ENCODE measurements around the gene SLC25A11.
A peak's percentile ranks its signal among the peaks of the same experiment; 100 is the strongest.

Gene SLC25A11, protein sequence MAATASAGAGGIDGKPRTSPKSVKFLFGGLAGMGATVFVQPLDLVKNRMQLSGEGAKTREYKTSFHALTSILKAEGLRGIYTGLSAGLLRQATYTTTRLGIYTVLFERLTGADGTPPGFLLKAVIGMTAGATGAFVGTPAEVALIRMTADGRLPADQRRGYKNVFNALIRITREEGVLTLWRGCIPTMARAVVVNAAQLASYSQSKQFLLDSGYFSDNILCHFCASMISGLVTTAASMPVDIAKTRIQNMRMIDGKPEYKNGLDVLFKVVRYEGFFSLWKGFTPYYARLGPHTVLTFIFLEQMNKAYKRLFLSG

GRCh38 chr17:4939796-4940554, at the start of gene SLC25A11, which contains the start of gene RNF167:
Gene SLC25A11 (minus strand): TSS chr17:4940046. CDS start chr17:4939910, 136 bp downstream.
Gene RNF167 (plus strand): TSS chr17:4940268. CDS start chr17:4940910, 642 bp downstream.
- peak; percentile 100 for DNase-seq

DNA sequence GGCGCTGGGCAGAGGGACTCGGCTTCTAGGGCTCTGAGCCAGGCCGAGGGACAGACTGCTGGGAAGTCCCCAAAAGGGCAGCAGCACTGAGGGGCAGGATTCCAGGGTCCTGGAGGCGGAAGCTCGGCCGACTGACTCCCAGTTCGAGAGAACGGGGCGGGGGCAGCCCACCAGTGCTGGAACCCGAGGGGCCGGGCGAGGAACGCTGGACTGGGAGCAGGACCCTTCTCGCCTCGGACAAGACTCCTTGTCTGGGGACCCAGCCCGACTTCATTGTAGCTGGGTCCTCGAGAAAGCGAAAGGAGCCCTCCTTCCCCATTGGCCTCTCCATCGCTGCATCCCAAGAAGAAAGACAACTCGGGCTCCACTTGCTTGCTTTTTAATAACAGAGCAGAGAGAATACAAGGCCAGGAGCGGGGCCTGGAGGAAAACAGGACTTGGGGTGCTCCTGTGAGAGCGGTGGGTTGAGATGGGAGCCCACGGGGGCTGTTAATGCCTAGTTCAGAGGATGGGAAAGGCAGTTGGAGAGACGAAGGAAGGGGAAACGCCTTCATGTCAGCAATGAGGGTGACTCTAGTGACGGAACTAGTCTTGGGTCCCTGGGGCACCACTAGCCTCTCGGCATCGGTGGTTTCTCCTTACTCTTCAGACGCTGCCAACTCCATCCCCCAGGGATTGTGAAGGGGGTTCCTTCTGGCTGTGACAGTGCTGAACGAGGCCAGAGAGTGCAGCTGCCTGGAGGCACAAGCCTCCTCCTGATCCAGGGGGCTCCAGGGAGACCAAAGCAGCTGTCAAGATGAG, 48.1 kb upstream of the SLC25A11 start:
- no peak for DNase-seq

DNA sequence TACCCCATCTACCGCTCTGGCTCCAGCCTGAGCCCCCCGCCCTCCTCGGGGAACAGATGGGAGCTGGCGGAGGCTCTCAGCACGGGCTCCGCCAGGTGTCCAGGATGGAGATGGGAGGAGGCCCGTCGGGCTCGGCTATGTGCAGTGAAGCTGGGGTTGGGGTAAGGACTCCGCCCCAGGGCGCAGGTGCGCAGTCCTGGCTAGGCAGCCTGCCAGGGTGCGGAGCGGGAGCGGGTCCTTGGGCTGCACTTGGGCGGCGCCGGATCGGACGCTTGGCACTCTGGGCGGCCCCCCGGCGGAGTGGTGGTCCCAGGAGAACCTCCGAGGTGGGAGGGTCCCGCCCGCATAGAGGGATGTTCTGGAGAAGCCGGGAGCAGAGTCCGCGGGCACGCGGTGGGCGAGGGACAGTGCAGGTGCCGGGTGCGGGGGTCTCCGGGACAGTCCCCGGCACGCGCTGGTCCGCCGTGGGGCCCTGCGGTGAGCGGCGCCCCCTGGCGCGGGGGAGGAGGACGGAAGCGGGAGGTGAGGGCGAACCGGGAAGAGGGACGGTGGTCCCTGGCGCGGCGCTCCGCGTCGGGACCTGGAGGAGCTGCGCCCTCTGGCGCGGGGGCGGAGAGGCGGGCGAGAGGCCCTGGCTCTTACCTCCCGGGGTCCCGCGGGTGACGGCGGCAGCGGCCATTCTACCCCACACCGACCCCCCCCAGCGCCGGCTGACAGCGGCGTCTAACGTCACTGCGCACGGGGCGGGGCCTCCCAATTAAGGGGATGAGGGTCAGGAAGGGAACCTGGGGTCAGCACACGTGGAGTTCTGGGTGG, 47.3 kb upstream of the SLC25A11 start, which contains the start of gene CAMTA2:
Gene CAMTA2 (minus strand): TSS at position 725 of the 816 bp plus-strand sequence. CDS start 1,453 bp downstream, outside the sequence.
- peak; percentile 68 for DNase-seq

DNA sequence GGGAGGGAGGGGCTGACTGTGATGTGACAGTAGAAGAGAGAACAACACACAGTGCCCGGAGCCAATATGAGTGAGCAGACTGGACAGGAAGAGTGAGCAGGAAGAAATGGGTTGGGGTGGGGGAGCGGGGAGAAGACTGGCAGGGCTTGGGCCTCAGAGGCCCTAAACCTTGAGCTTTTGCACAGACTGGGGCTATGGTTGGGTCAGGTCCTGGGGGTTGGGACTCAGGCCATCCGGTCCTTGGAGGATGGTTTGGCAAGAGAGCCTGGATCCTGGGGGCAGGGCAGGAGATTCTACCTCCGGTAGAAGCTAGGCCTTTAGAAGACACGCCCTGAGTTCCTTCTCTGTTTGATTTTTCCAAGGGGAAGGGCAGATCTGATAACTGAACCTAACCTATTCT, 46.6 kb upstream of the SLC25A11 start:
- no peak for DNase-seq

- DNase-seq: no peak
Measured at GRCh38 chr17:4982305-4982704, 42.5 kb upstream of the SLC25A11 start.

DNA sequence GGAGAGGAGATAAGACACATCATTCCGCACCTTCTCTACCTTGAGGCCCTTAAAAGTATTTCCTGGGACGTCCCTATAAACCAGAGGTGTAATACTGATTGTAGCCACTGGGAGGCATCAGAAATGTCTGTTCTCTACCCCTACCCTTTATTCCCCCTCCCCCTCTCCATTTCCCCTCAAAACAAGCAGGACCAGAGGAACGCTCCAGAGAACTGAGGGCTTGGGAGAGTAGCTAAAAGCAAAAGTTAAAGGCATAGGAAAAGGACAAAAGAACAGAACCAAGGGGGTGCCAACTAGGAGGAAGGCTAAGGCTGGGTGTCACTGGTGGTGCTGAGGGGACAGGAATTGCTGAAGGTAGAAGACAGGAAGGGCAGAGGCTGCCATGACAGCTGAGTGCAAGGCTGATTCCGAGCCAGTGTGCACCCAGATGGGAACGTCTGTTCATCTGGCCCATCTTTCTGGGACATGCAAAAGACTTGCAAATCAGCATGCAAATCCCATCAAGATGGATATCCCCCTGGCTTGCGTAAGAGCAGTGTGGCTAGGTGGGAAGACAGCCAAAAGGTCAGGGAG, 40.9 kb upstream of the SLC25A11 start:
- DNase-seq: peak; percentile 33

- DNase-seq: no peak
Measured at GRCh38 chr17:4978726-4979125, 38.9 kb upstream of the SLC25A11 start.

GRCh38 chr17:4974115-4974670, 34.3 kb upstream of the SLC25A11 start:
- DNase-seq: no peak

GRCh38 chr17:4973256-4974114, 33.6 kb upstream of the SLC25A11 start:
- no peak for DNase-seq

DNA sequence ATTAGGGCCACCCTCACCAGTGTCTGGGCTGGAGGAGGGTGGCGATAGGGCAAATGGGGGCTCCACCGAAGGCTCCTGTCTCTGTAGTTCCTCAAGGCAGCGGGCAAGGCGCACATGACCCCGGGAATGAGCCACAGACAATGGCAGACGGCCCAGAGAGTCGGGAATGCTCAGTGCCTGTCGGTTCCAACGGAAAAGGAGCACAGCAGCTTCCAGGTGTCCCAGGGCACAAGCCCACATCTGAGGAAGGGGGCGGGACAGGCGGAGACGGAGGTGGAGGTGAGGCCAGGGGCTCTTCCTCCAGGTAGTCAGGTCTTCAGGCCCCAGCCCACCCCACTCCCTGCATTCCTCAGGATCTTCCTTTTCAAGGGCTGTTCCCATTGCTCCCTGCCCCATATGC, 32.9 kb upstream of the SLC25A11 start:
- no peak for DNase-seq

GRCh38 chr17:4972322-4972721, 32.5 kb upstream of the SLC25A11 start:
- no peak for DNase-seq

DNA sequence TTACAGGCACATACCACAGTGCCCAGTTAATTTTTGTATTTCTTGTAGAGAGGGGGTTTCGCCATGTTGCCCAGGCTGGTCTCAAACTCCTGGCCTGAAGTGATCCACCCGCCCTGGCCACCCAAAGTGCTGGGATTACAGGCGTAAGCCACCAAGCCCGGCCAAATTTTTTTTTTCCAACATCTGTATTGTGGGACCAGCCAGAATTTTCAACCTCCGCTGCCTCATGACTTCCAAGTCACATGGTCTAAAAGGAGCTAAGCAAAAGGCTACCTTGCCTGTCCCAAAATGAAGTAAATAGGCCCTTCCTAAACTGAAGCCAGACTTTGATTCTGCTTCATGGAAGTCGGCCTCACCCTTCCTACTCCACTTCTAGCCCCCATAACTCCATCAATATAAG, 32.0 kb upstream of the SLC25A11 start:
- DNase-seq: no peak

DNA sequence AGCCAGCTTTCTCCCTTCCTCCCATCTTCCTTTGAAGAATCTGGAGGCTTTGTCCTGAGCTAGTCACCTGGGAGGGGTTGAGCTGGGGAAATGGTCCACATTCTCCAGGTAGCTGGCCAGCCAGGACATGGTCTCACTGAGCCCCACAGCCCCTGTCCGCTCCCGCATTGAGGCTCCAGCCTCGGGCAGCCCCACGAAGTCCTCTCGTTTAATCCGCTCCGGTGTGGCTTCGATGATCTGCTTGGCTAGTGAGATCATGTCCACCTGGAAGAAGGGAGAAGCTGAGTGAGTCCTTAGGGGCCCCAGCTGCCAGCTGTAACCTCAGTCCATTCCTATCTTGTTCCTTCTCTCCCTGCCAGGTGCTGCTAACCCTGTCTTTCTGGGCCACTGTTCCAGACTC, 30.4 kb upstream of the SLC25A11 start:
- DNase-seq: no peak

DNA sequence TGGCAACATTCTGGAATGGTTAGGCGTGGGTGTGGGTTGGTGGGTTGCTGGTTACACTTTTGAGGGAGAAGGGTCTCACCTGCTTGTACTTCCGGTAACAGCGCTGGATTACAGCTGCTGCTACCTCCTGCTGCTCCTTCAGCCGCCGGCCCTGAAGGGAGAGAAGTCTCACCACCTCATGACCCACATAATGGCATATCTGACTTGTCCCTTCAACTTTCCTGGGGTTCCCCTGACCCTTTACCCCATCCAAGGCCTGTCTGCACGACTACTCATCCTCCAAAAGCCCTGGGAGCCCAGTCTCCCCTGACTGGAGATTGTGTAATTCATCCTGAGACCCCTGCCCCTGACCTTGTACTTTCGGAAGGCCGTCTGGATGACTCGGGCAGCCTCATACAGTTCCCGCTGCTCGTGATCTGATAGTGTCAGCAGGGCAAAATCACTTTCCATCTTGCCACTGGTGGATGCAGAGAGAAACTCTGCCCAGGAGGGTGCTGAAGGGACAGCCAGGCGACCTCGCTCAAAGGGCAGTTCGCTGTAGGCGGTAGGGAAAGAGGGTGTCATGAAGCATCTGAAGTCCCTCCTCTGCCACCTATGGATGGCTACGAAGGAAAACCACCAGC, 29.8 kb upstream of the SLC25A11 start:
- no peak for DNase-seq

- DNase-seq: no peak
Measured at GRCh38 chr17:4969047-4969550, 29.3 kb upstream of the SLC25A11 start.

DNA sequence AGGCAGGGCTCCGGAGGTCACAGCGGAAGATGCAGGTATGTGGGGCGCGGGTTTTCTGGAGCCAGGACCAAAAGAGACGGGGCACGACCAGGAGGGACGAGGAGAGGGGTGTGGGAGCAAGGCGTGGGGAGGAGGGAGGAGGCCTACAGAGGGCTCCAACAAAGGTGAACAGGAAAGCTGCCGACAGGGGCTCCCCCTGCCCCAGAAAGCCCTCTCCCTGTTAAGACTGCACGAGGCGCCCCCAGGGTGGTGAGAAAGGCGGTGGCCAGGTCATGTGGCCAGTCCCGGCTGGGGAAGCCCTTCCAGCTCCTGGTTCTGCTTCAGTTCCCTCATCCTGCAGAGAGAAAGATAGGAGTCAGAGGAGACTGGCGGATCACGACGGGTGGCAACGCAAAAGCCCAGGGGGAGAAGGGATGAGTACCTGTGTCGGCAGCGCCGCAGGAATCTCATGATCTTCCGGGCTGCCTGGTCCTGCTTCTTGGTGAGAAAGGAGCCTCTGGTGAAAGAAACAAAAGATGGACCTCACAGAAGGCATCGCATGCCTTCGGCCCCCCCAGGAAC, 28.7 kb upstream of the SLC25A11 start:
- no peak for DNase-seq

- DNase-seq: peak; percentile 97
Measured at GRCh38 chr17:4967539-4968485, 28.0 kb upstream of the SLC25A11 start, which contains the start of gene SPAG7. Gene SPAG7 (minus strand): TSS chr17:4967817. CDS start chr17:4967804, 13 bp downstream.

DNA sequence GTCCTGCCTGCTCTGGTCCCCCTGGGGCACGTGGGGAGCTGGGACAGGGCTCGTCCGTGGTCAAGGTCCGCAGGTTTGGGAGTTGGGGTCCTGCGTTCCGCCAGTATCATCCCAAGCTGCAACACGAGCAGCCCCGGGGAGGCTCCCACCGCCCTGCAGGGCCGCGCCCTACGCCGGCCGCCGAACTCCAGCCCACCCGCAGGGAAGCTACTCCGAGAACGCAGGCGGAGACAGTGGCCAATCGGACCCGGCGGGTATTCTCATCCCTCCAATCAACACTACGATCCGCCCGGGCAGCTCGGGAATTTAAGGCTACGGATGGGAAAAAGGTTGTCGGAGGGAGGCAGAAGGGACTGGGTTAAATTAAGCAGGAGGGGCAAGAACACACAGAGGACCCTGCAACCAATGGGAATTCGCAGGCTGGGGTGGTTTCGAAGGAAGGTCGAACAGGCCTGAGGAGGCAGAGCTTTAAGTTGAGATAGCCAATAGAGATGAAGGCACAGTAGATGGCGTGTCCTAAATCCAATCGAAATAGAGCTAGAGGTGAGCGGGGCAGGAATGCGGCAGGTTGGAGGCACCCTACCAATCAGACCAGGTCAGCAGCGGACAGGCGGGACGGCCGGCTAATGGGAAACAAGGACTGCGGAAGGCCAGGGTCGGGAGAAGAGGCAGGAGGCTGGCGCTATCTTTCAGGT, 27.1 kb upstream of the SLC25A11 start:
- DNase-seq: peak; percentile 100

All from SHP77 treated with DMSO at 0.1 percent for 48 hours (cell line).